ENCODE data around the gene TMEM200B. TPM values are rescaled to one million over a fixed set of nuclear protein-coding genes. Genes with fewer than 3 reads are reported as not detected.

TMEM200B gene
- total RNA-seq, 1 experiment from 2014 or later, result 12.6 TPM

- Histone ChIP-seq H2BK5ac (ENCODE audit: insufficient read length, low read length) (no peak overlapping the region), H3K18ac (ENCODE audit: insufficient read length, low read depth, low read length) (no peak overlapping the region), H3K23ac (ENCODE audit: insufficient read length, low read depth, low read length) (no peak overlapping the region), H2BK12ac (ENCODE audit: insufficient read length, low read depth, low read length) (no peak overlapping the region), H3K79me2 (ENCODE audit: insufficient read depth, low read length) (no peaks in the 10 kb centered on the region), H4K5ac (ENCODE audit: insufficient read length, low read depth, low read length) (no peak overlapping the region), H3K79me1 (ENCODE audit: insufficient read depth, low read depth, low read length, poor library complexity, severe bottlenecking) (no peaks in the 10 kb centered on the region), H4K8ac (replicated peaks; ENCODE audit: insufficient read length, low read depth, low read length) (no peak overlapping the region), H3K4ac (ENCODE audit: low read depth, low read length) (no peak overlapping the region), H3K4me2 (ENCODE audit: insufficient read depth, insufficient read length, low read length) (no peak overlapping the region), H3K23me2 (ENCODE audit: insufficient read length, low read depth, low read length, poor library complexity, severe bottlenecking) (no peaks in the 10 kb centered on the region), H3K9me3 (ENCODE audit: control insufficient read depth, low read depth, low read length) (no peaks in the 10 kb centered on the region), H3K9ac (ENCODE audit: extremely low read depth, insufficient read length, low read length) (no peak overlapping the region), H3K27ac (ENCODE audit: insufficient read length, low read depth, low read length) (no peak overlapping the region), H3K56ac (ENCODE audit: insufficient read length, low read depth, low read length) (no peak overlapping the region), H2AK5ac (ENCODE audit: insufficient read length, low read length) (no peak overlapping the region), H3T11ph (ENCODE audit: low read length) (no peak overlapping the region), H2BK120ac (ENCODE audit: low read depth, low read length, poor library complexity, severe bottlenecking) (no peak overlapping the region), H2BK15ac (ENCODE audit: low read depth, low read length) (no peak overlapping the region), H3K4me1 (ENCODE audit: insufficient read depth, low read length) (no peaks in the 10 kb centered on the region; the same call in 1 of the 2 replicates), H2BK20ac (ENCODE audit: low read depth, low read length, poor library complexity, severe bottlenecking) (no peak overlapping the region), H2AFZ (ENCODE audit: low read length) (no peak overlapping the region), H4K91ac (ENCODE audit: insufficient read length, low read depth, low read length) (no peak overlapping the region), H4K20me1 (ENCODE audit: control insufficient read depth, insufficient read depth, insufficient read length) (no peaks in the 10 kb centered on the region), H3K14ac (ENCODE audit: insufficient read depth, low read length) (no peak overlapping the region), H3K27me3 (ENCODE audit: insufficient read depth, low read length) (no peaks in the 10 kb centered on the region)
- no peak for DNase-seq
- Mint-ChIP-seq H3K27me3 (ENCODE audit: low read depth) (no peaks in the 10 kb centered on the region; the same call in 1 of the 2 replicates), H3K9me3 (no peaks in the 10 kb centered on the region), H3K4me1 (peaks cover 19 to 22% of the 10 kb centered on the region in 2 experiments), H3K4me3 (no peak overlapping the region; a peak in 1 of 5 replicates), H3K36me3 (ENCODE audit: insufficient read depth in 1 of 3, low read depth in 3 of 3) (peaks cover 13 to 49% (median 44%) of the 10 kb centered on the region in 3 experiments), H3K27ac (peak overlapping the region; percentile 9 to 48 (median 13); a peak in 4 of 7 replicates)
- no CpG with 5 or more reads among the region's 6 CpGs for WGBS (ENCODE audit: extremely low coverage, insufficient read length, low lambda C conversion rate)
- TF ChIP-seq CTCF (conservative IDR thresholded peaks at IDR 0.05), result no peak
Observed at GRCh38 chr1:29113413-29114117, 10.1 kb downstream of the TMEM200B start.
